HAP-1 (cell line): ENCODE measurements around the gene RAB6B.
A peak's percentile ranks its signal among the peaks of the same experiment; 100 is the strongest.

Experiments
- DNase-seq, 2 experiments: peaks; one replicate each; pipeline ENCODE4 v3.0.0-alpha.2; 2016 to 2020; ENCODE audit warnings: low spot score in 2 of 2
- H3K27me3 ChIP-seq: fragments of 250-450 bp; sonication (Bioruptor Pico); 2 replicates; pipeline ENCODE4 v1.5.1; 2020; ENCODE audit warnings: low read depth, mild to moderate bottlenecking, moderate library complexity
- H3K36me3 ChIP-seq: fragments of 250-450 bp; sonication (Bioruptor Pico); replicated peaks from 2 replicates; pipeline ENCODE4 v1.5.1; 2020; ENCODE audit warnings: mild to moderate bottlenecking
- H3K4me1 ChIP-seq: fragments of 250-450 bp; sonication (Bioruptor Pico); 2 replicates; pipeline ENCODE4 v1.5.1; 2020; ENCODE audit warnings: mild to moderate bottlenecking
- H3K4me3 ChIP-seq: fragments of 250-450 bp; sonication (Bioruptor Pico); 2 replicates; pipeline ENCODE4 v1.5.1; 2020; ENCODE audit warnings: mild to moderate bottlenecking, moderate library complexity
- H3K9me3 ChIP-seq: fragments of 250-450 bp; sonication (Bioruptor Pico); 2 replicates; pipeline ENCODE4 v1.5.1; 2020; ENCODE audit warnings: mild to moderate bottlenecking, moderate library complexity
- in situ Hi-C: fragments of 300-500 bp; cut with MboI; formaldehyde crosslinking; loops from 3 replicates; pipeline ENCODE4 v1.14.3; 2020; ENCODE audit warnings: low sequenced_read_pairs, inconsistent platforms, mixed read lengths

Gene RAB6B

GRCh38 chr3:133895208-133896001 is at the start of gene RAB6B:
Gene RAB6B (minus strand): TSS chr3:133895882. CDS start chr3:133895466, 416 bp downstream.
- Histone ChIP-seq H3K4me3 (peak within 1 kb of the TSS; percentile 52), H3K27me3 (no peaks in the 10 kb centered on the region), H3K36me3 (no peaks in the 10 kb centered on the region), H3K4me1 (no peaks in the 10 kb centered on the region), H3K9me3 (no peaks in the 10 kb centered on the region)
- peak; percentile 24 to 70 for DNase-seq
- in situ Hi-C loops: no loop called here

GRCh38 chr3:133944641-133945380 is 49.1 kb upstream of the RAB6B start:
- H3K4me1 ChIP-seq: no peaks in the 10 kb centered on the region

GRCh38 chr3:133944181-133944580 is 48.5 kb upstream of the RAB6B start:
- in situ Hi-C loops: no loop called here
- DNase-seq: no peak

More at GRCh38 chr3:133944641-133945380, 49.1 kb upstream of the RAB6B start:
- H3K9me3 ChIP-seq: no peaks in the 10 kb centered on the region
- DNase-seq: no peak
- in situ Hi-C loops: no loop called here
- H3K27me3 ChIP-seq: no peaks in the 10 kb centered on the region
- H3K4me3 ChIP-seq: no peak overlapping the region
- H3K36me3 ChIP-seq: no peaks in the 10 kb centered on the region

GRCh38 chr3:133943639-133944141 is 48.0 kb upstream of the RAB6B start:
- H3K9me3 ChIP-seq: no peaks in the 10 kb centered on the region
- no peaks in the 10 kb centered on the region for H3K4me1 ChIP-seq
- in situ Hi-C loops: no loop called here
- no peaks in the 10 kb centered on the region for H3K36me3 ChIP-seq
- no peak for DNase-seq
- no peaks in the 10 kb centered on the region for H3K27me3 ChIP-seq
- H3K4me3 ChIP-seq: no peak overlapping the region

More at GRCh38 chr3:133944181-133944580, 48.5 kb upstream of the RAB6B start:
- Histone ChIP-seq H3K27me3 (no peaks in the 10 kb centered on the region), H3K4me3 (no peak overlapping the region), H3K9me3 (no peaks in the 10 kb centered on the region), H3K36me3 (no peaks in the 10 kb centered on the region), H3K4me1 (no peaks in the 10 kb centered on the region)

- Histone ChIP-seq H3K4me1 (no peaks in the 10 kb centered on the region), H3K4me3 (no peak overlapping the region), H3K27me3 (no peaks in the 10 kb centered on the region), H3K9me3 (no peaks in the 10 kb centered on the region), H3K36me3 (no peaks in the 10 kb centered on the region)
- in situ Hi-C loops: no loop called here
- DNase-seq: no peak
Measured at GRCh38 chr3:133943031-133943535, 47.4 kb upstream of the RAB6B start.

GRCh38 chr3:133941415-133941821 is 45.7 kb upstream of the RAB6B start:
- DNase-seq: no peak
- Histone ChIP-seq H3K4me3 (no peak overlapping the region), H3K27me3 (no peaks in the 10 kb centered on the region), H3K9me3 (no peaks in the 10 kb centered on the region), H3K36me3 (no peaks in the 10 kb centered on the region), H3K4me1 (no peaks in the 10 kb centered on the region)
- in situ Hi-C loops: no loop called here

- no peak overlapping the region for H3K4me3 ChIP-seq
- in situ Hi-C loops: no loop called here
Measured at GRCh38 chr3:133940536-133940935, 44.9 kb upstream of the RAB6B start.

GRCh38 chr3:133939463-133939835 is 43.8 kb upstream of the RAB6B start:
- DNase-seq: no peak
- Histone ChIP-seq H3K9me3 (no peaks in the 10 kb centered on the region), H3K4me1 (no peaks in the 10 kb centered on the region), H3K4me3 (no peak overlapping the region), H3K36me3 (no peaks in the 10 kb centered on the region), H3K27me3 (no peaks in the 10 kb centered on the region)
- in situ Hi-C loops: loop anchor here (10.0 kb wide), 1 partner anchor 535 kb away; no protein-coding TSS in a partner anchor

More at GRCh38 chr3:133940536-133940935, 44.9 kb upstream of the RAB6B start:
- H3K4me1 ChIP-seq: no peaks in the 10 kb centered on the region
- DNase-seq: no peak
- no peaks in the 10 kb centered on the region for H3K36me3 ChIP-seq
- no peaks in the 10 kb centered on the region for H3K9me3 ChIP-seq
- H3K27me3 ChIP-seq: no peaks in the 10 kb centered on the region

GRCh38 chr3:133938770-133939462 is 43.2 kb upstream of the RAB6B start:
- in situ Hi-C loops: loop anchor here (10.0 kb wide), 1 partner anchor 536 kb away; no protein-coding TSS in a partner anchor
- Histone ChIP-seq H3K9me3 (no peaks in the 10 kb centered on the region), H3K4me3 (no peak overlapping the region), H3K36me3 (no peaks in the 10 kb centered on the region), H3K4me1 (no peaks in the 10 kb centered on the region), H3K27me3 (no peaks in the 10 kb centered on the region)
- no peak for DNase-seq

GRCh38 chr3:133937756-133938601 is 42.3 kb upstream of the RAB6B start:
- no peaks in the 10 kb centered on the region for H3K9me3 ChIP-seq
- no peaks in the 10 kb centered on the region for H3K36me3 ChIP-seq
- H3K4me3 ChIP-seq: no peak overlapping the region
- in situ Hi-C loops: loop anchor here (10.0 kb wide), 1 partner anchor 537 kb away; no protein-coding TSS in a partner anchor
- H3K4me1 ChIP-seq: no peaks in the 10 kb centered on the region
- no peak for DNase-seq
- no peaks in the 10 kb centered on the region for H3K27me3 ChIP-seq

- Histone ChIP-seq H3K4me1 (no peaks in the 10 kb centered on the region), H3K9me3 (no peaks in the 10 kb centered on the region), H3K4me3 (no peak overlapping the region), H3K36me3 (no peaks in the 10 kb centered on the region), H3K27me3 (no peaks in the 10 kb centered on the region)
- no peak for DNase-seq
- in situ Hi-C loops: loop anchor here (10.0 kb wide), 1 partner anchor 538 kb away; no protein-coding TSS in a partner anchor
Measured at GRCh38 chr3:133937061-133937686, 41.5 kb upstream of the RAB6B start.
